ENCODE results near the gene NPIPB5. TPM values are rescaled to one million over a fixed set of nuclear protein-coding genes. Genes with fewer than 3 reads are reported as not detected.
"Not testable (repeated sequence)": the region's sequence is repeated elsewhere in the genome, so short reads cannot be mapped to it uniquely, and the experiment has no call there.

Gene NPIPB5
- 21.2 and 29.2 TPM in 2 replicates for polyA plus RNA-seq (2011; rRNA removed)
- 48.0 and 71.0 TPM in 2 replicates for polyA minus RNA-seq (2011; rRNA and poly(A)+ RNA removed)

GRCh38 chr16:22510591-22510990 lies at the start of gene NPIPB5:
TSS of gene NPIPB5 (plus strand) at chr16:22510891. CDS start at chr16:22513802, 2,911 bp downstream.
- H3K27ac ChIP-seq (ENCODE audit: low read depth, low read length); H3K9me3 ChIP-seq (ENCODE audit: control insufficient read depth, insufficient read depth, low read length); POLR2A ChIA-PET; H3K4me3 ChIP-seq (ENCODE audit: low read depth, low read length); DNase-seq (ENCODE audit: low read depth, low spot score); CTCF ChIA-PET; H3K27me3 ChIP-seq (ENCODE audit: control insufficient read depth, insufficient read depth, low read length): not testable (repeated sequence)

GRCh38 chr16:22468846-22469245 lies 41.8 kb upstream of the NPIPB5 start:
- H3K4me3 ChIP-seq (ENCODE audit: low read depth, low read length); DNase-seq (ENCODE audit: low read depth, low spot score); POLR2A ChIA-PET; CTCF ChIA-PET; H3K9me3 ChIP-seq (ENCODE audit: control insufficient read depth, insufficient read depth, low read length); H3K27me3 ChIP-seq (ENCODE audit: control insufficient read depth, insufficient read depth, low read length); H3K27ac ChIP-seq (ENCODE audit: low read depth, low read length): not testable (repeated sequence)

DNA sequence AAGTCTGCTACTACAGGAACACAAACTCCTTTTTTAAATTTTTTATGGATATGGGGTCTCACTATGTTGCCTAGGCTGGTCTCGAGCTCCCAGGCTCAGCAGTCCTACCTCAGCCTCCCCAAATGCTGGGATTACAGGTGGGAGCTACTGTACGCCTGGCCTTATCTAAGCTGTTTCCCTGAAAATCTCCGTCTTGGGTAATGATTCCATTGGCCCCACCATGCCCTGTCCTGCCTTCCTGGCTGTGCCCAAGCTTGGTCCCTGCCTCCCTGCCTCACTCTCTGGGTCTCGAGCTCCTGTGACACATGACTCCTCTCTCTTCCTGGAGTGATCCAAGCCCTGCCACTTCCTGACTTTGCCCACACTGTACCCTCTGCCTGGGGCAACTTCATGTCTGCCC lies 27.3 kb downstream of the NPIPB5 start:
- DNase-seq (ENCODE audit: low read depth, low spot score); CTCF ChIA-PET; H3K4me3 ChIP-seq (ENCODE audit: low read depth, low read length); H3K27ac ChIP-seq (ENCODE audit: low read depth, low read length); POLR2A ChIA-PET; H3K9me3 ChIP-seq (ENCODE audit: control insufficient read depth, insufficient read depth, low read length); H3K27me3 ChIP-seq (ENCODE audit: control insufficient read depth, insufficient read depth, low read length): not testable (repeated sequence)

GRCh38 chr16:22544809-22545208 lies 34.1 kb downstream of the NPIPB5 start:
- H3K27ac ChIP-seq (ENCODE audit: low read depth, low read length); DNase-seq (ENCODE audit: low read depth, low spot score); CTCF ChIA-PET; H3K27me3 ChIP-seq (ENCODE audit: control insufficient read depth, insufficient read depth, low read length); H3K4me3 ChIP-seq (ENCODE audit: low read depth, low read length); H3K9me3 ChIP-seq (ENCODE audit: control insufficient read depth, insufficient read depth, low read length); POLR2A ChIA-PET: not testable (repeated sequence)

- H3K27me3 ChIP-seq (ENCODE audit: control insufficient read depth, insufficient read depth, low read length); POLR2A ChIA-PET; DNase-seq (ENCODE audit: low read depth, low spot score); H3K27ac ChIP-seq (ENCODE audit: low read depth, low read length); H3K9me3 ChIP-seq (ENCODE audit: control insufficient read depth, insufficient read depth, low read length); H3K4me3 ChIP-seq (ENCODE audit: low read depth, low read length); CTCF ChIA-PET: not testable (repeated sequence)
Measured at GRCh38 chr16:22546630-22547029, 35.9 kb downstream of the NPIPB5 start.

DNA sequence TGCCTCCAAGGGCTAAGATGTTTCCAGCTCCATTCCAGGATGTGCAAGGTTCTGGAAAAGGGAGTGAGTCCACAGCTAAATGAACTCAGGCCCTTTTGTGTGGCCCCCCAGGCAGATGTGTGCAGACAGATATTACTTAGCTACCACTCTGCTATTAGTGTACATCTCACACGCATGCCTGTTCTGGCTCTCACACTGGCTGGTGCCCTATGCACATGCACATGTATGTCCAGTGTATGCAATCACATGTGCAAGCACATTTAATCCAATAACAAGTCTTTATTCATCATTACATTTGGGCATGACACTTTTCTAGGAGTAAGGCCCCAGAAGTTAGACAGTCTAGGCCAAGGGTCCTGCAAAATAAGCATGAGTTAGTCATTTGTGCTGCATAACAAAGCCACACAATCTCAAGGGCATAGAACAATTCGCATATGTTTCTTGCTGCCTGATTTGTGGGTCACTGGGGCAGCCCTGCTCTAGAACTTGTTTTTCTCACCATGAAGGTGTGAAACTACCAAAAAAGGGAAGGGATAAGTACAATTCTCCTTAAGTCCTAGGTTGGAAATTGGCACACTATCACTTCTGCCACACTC lies 36.6 kb downstream of the NPIPB5 start:
- DNase-seq (ENCODE audit: low read depth, low spot score); POLR2A ChIA-PET; CTCF ChIA-PET; H3K27ac ChIP-seq (ENCODE audit: low read depth, low read length); H3K9me3 ChIP-seq (ENCODE audit: control insufficient read depth, insufficient read depth, low read length); H3K27me3 ChIP-seq (ENCODE audit: control insufficient read depth, insufficient read depth, low read length); H3K4me3 ChIP-seq (ENCODE audit: low read depth, low read length): not testable (repeated sequence)

GRCh38 chr16:22549853-22550252 lies 39.2 kb downstream of the NPIPB5 start:
- H3K27ac ChIP-seq (ENCODE audit: low read depth, low read length); CTCF ChIA-PET; H3K9me3 ChIP-seq (ENCODE audit: control insufficient read depth, insufficient read depth, low read length); DNase-seq (ENCODE audit: low read depth, low spot score); H3K4me3 ChIP-seq (ENCODE audit: low read depth, low read length); POLR2A ChIA-PET; H3K27me3 ChIP-seq (ENCODE audit: control insufficient read depth, insufficient read depth, low read length): not testable (repeated sequence)

DNA sequence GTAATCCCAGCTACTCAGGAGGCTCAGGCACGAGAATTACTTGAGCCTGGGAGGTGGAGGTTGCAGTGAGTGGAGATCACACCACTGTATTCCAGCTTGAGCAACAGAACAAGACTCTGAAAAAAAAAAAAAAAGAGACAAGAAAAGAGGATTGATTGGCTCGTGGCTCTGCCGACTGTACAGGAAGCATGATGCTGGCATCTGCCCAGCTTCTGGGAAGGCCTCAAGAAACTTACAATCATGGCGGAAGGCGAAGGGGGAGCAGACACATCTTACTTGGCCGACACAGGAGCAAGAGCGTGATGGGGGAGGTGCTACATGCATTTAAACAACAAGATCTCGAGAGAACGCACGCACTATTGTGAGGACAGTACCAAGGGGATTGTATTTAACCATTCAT lies 40.5 kb downstream of the NPIPB5 start:
- H3K27me3 ChIP-seq (ENCODE audit: control insufficient read depth, insufficient read depth, low read length); H3K9me3 ChIP-seq (ENCODE audit: control insufficient read depth, insufficient read depth, low read length); DNase-seq (ENCODE audit: low read depth, low spot score); CTCF ChIA-PET; H3K4me3 ChIP-seq (ENCODE audit: low read depth, low read length); H3K27ac ChIP-seq (ENCODE audit: low read depth, low read length); POLR2A ChIA-PET: not testable (repeated sequence)

DNA sequence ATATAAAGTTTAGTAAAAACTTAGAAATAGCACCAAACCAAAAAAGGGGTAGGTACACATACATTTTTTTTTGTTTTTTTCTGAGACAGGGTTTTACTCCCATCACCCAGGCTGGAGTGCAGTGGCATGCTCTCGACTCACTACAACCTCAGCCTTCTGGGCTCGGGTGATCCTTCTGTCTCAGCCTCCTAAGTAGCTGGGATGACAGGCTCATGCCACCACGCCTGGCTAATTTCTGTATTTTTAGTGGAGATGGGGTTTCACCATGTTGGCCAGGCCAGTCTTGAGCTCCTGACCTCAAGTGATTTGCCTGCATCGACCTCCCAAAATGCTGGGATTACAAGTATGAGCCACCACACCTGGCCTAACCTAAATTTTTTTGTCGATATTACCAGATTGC lies 41.0 kb downstream of the NPIPB5 start:
- H3K9me3 ChIP-seq (ENCODE audit: control insufficient read depth, insufficient read depth, low read length); CTCF ChIA-PET; H3K27me3 ChIP-seq (ENCODE audit: control insufficient read depth, insufficient read depth, low read length); H3K27ac ChIP-seq (ENCODE audit: low read depth, low read length); H3K4me3 ChIP-seq (ENCODE audit: low read depth, low read length); POLR2A ChIA-PET; DNase-seq (ENCODE audit: low read depth, low spot score): not testable (repeated sequence)

- CTCF ChIA-PET; H3K27me3 ChIP-seq (ENCODE audit: control insufficient read depth, insufficient read depth, low read length); H3K27ac ChIP-seq (ENCODE audit: low read depth, low read length); H3K9me3 ChIP-seq (ENCODE audit: control insufficient read depth, insufficient read depth, low read length); DNase-seq (ENCODE audit: low read depth, low spot score); POLR2A ChIA-PET; H3K4me3 ChIP-seq (ENCODE audit: low read depth, low read length): not testable (repeated sequence)
Measured at GRCh38 chr16:22556759-22557158, 46.1 kb downstream of the NPIPB5 start.

Small RNA genes lying within 50 kb of the gene (small RNA-seq; reads per million reads assigned to genes)
- gene AC106788.1 (ENCODE audit: insufficient read length, low read depth), result not detected

Other genes starting within 250 kb of the NPIPB5 start
- gene POLR3E, start 213.5 kb upstream of the NPIPB5 start, polyA plus RNA-seq (2011; rRNA removed), result 32.0 and 43.6 TPM in 2 replicates
- 128 and 138 TPM in 2 replicates for gene CDR2, start 136.3 kb upstream of the NPIPB5 start, polyA plus RNA-seq (2011; rRNA removed)

Measured in AG04450 (cell line).